HL-60 (cell line): Measurements from ENCODE around the gene ERCC4.

ENCODE experiments used
- DNase-seq, 2 experiments: peaks; one replicate each; pipeline ENCODE4 v3.0.0-alpha.2; 2010 to 2020; ENCODE audit warnings: low read depth in 1 of 2, low spot score in 1 of 2
- H3K27ac ChIP-seq: fragments of 250-450 bp; sonication (Bioruptor Pico); replicated peaks from 2 replicates; pipeline ENCODE4 v1.5.1; 2020; ENCODE audit warnings: mild to moderate bottlenecking, moderate library complexity
- H3K27me3 ChIP-seq: fragments of 250-450 bp; sonication (Bioruptor Pico); 2 replicates; pipeline ENCODE4 v1.5.1; 2021; ENCODE audit warnings: mild to moderate bottlenecking, moderate library complexity; ENCODE audit not compliant: insufficient read depth, poor library complexity, severe bottlenecking
- H3K4me3 ChIP-seq: replicated peaks from 2 replicates; pipeline ENCODE4 v1.5.1; 2011; ENCODE audit warnings: mild to moderate bottlenecking, control low read depth, low read length; ENCODE audit not compliant: insufficient read depth
- GABPA ChIP-seq: IDR thresholded peaks from 2 replicates; pipeline ENCODE4 v1.6.1; 2012; ENCODE audit warnings: low read depth
- POLR2AphosphoS5 ChIP-seq: IDR thresholded peaks from 2 replicates; pipeline ENCODE4 v1.6.1; 2012; ENCODE audit warnings: low read depth
- SPI1 ChIP-seq: IDR thresholded peaks from 2 replicates; pipeline ENCODE4 v1.6.1; 2012; ENCODE audit warnings: low read depth, mild to moderate bottlenecking, borderline replicate concordance
- TF ChIP-seq, protein P1 (sequence below): IDR thresholded peaks from 2 replicates; pipeline ENCODE4 v1.6.1; 2012; ENCODE audit warnings: low read depth; ENCODE audit not compliant: insufficient replicate concordance
- TF ChIP-seq, protein P2 (sequence below): IDR thresholded peaks from one replicate; pipeline ENCODE4 v1.5.1; 2011; ENCODE audit warnings: low read length, control low read depth, inconsistent platforms; ENCODE audit not compliant: insufficient read depth

ERCC4 gene

DNA sequence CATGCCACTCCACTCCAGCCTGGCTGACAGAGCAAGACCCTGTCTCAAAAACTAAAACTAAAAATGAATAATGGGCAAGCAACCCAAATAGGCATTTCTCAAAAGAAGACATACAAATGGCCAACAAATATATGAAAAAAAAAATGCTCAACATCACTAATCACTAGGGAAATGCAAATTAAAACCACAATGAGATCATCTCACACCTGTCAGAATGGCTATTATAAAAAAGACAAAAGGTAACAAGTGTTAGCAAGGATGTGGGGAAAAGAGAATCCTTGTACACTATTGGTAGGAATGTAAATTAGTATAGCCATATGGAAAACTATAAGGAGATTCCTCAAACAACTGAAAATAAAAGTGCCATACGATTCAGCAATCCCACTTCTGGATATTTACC is 7.1 kb upstream of the ERCC4 start:
- Histone ChIP-seq H3K27me3 (no peaks in the 10 kb centered on the region), H3K4me3 (no peak overlapping the region), H3K27ac (no peak overlapping the region)
- no peak for TF ChIP-seq POLR2AphosphoS5
- TF ChIP-seq, protein P1, sequence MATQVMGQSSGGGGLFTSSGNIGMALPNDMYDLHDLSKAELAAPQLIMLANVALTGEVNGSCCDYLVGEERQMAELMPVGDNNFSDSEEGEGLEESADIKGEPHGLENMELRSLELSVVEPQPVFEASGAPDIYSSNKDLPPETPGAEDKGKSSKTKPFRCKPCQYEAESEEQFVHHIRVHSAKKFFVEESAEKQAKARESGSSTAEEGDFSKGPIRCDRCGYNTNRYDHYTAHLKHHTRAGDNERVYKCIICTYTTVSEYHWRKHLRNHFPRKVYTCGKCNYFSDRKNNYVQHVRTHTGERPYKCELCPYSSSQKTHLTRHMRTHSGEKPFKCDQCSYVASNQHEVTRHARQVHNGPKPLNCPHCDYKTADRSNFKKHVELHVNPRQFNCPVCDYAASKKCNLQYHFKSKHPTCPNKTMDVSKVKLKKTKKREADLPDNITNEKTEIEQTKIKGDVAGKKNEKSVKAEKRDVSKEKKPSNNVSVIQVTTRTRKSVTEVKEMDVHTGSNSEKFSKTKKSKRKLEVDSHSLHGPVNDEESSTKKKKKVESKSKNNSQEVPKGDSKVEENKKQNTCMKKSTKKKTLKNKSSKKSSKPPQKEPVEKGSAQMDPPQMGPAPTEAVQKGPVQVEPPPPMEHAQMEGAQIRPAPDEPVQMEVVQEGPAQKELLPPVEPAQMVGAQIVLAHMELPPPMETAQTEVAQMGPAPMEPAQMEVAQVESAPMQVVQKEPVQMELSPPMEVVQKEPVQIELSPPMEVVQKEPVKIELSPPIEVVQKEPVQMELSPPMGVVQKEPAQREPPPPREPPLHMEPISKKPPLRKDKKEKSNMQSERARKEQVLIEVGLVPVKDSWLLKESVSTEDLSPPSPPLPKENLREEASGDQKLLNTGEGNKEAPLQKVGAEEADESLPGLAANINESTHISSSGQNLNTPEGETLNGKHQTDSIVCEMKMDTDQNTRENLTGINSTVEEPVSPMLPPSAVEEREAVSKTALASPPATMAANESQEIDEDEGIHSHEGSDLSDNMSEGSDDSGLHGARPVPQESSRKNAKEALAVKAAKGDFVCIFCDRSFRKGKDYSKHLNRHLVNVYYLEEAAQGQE = no peak
- TF ChIP-seq GABPA = no peak
- TF ChIP-seq, protein P2, sequence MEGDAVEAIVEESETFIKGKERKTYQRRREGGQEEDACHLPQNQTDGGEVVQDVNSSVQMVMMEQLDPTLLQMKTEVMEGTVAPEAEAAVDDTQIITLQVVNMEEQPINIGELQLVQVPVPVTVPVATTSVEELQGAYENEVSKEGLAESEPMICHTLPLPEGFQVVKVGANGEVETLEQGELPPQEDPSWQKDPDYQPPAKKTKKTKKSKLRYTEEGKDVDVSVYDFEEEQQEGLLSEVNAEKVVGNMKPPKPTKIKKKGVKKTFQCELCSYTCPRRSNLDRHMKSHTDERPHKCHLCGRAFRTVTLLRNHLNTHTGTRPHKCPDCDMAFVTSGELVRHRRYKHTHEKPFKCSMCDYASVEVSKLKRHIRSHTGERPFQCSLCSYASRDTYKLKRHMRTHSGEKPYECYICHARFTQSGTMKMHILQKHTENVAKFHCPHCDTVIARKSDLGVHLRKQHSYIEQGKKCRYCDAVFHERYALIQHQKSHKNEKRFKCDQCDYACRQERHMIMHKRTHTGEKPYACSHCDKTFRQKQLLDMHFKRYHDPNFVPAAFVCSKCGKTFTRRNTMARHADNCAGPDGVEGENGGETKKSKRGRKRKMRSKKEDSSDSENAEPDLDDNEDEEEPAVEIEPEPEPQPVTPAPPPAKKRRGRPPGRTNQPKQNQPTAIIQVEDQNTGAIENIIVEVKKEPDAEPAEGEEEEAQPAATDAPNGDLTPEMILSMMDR = no peak
- no peak for TF ChIP-seq SPI1
- DNase-seq = no peak

DNA sequence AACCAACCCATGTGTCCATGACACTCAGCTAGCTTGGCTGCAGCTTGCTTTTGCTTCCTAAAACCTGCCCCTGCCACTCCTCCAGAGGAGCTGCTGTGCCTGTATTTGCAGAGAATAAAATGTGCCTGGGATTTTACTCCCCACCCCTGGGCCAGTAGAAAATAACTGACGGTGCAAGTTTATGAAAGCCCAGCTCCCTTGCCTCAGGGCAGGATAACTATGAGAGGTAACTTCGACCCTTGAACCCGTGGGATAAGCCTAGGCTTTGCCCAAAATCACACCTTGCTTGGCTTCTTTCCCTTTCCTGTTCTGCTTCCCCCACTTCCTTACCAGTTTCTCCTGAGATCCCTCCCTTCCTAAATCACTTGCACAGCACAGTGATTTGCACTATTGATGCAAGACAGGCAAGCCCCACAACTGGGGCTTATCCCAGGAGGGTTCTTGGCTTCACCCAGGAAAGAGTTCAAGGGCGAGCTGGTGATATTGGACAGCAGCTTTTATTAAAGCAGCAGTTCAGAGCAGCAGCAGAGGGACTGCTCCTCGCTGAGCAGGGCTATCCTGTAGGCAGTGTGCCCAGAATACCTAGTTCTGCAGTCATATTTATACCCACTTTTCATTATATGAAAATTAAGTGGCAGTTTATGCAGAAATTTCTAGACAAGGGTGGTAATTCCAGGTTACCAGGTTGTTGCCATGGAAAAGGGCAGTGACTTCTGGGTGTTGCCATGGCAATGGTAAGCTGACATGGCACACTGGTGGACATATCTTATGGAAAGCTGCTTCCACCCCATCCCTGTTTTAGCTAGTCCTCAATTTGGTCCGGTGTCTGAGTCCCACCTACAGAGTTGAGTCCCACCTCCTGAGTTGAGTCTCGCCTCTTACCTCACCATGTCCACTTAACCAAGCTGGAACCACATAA is 6.3 kb upstream of the ERCC4 start:
- TF ChIP-seq POLR2AphosphoS5 (no peak), GABPA (no peak), SPI1 (no peak)
- TF ChIP-seq, protein P2 = no peak
- TF ChIP-seq, protein P1 = no peak
- DNase-seq = no peak
- H3K27ac ChIP-seq = no peak overlapping the region

DNA sequence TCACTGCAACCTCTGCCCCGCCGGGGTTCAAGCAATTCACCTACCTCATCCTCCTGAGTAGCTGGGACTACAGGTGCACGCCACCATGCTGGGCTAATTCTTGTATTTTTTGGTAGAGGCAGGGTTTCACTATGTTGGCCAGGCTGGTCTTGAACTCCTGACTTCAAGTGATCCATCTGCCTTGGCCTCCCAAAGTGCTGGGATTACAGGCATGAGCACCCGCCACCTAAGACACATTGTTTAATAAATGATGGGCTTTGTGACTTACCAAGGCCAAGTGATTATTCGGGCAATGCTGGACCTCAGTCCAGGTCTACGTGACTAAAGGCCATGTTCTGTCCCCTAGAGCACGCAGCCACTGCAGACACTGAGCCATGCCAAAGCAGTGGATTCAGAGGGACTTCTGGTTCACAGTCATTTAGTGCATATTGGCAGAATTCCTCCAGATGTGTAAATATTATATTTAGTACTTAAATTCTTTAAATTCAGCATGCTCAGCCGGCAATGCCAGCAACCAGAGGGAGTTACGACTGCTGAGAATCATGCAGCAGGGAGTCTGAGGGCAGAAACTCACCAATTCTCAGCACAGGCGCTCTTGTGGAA is 4.8 kb upstream of the ERCC4 start:
- no peaks in the 10 kb centered on the region for H3K27me3 ChIP-seq
- H3K27ac ChIP-seq = no peak overlapping the region
- TF ChIP-seq SPI1 (no peak), POLR2AphosphoS5 (no peak), GABPA (no peak)
- TF ChIP-seq, protein P1 = no peak
- TF ChIP-seq, protein P2 = no peak
- no peak for DNase-seq
- no peak overlapping the region for H3K4me3 ChIP-seq

More for the DNA sequence above, 6.3 kb upstream of the ERCC4 start:
- no peak overlapping the region for H3K4me3 ChIP-seq
- H3K27me3 ChIP-seq = no peaks in the 10 kb centered on the region
